Chondrocyte (in vitro differentiated cells): ENCODE results near the gene MAP1B. TPM values are rescaled to one million over a fixed set of nuclear protein-coding genes. Genes with fewer than 3 reads are reported as not detected.

Source experiments
- DNase-seq: peaks from one replicate; pipeline ENCODE4 v3.0.0; 2021; ENCODE audit warnings: mixed read lengths, low spot score
- H3K27ac Mint-ChIP-seq: one replicate; pipeline ENCODE4 v1.8.0; 2021; ENCODE audit warnings: mild to moderate bottlenecking, moderate library complexity, mixed read lengths; ENCODE audit not compliant: unreplicated experiment
- H3K27me3 Mint-ChIP-seq: 2 replicates; pipeline ENCODE4 v1.8.0; 2021; ENCODE audit warnings: low read depth, mixed read lengths
- H3K36me3 Mint-ChIP-seq: 2 replicates; pipeline ENCODE4 v1.8.0; 2021; ENCODE audit warnings: low read depth, mixed read lengths
- H3K4me1 Mint-ChIP-seq: 2 replicates; pipeline ENCODE4 v1.8.0; 2021; ENCODE audit warnings: low read depth, mild to moderate bottlenecking, mixed read lengths
- H3K4me3 Mint-ChIP-seq: one replicate; pipeline ENCODE4 v1.8.0; 2021; ENCODE audit warnings: mild to moderate bottlenecking, moderate library complexity, mixed read lengths; ENCODE audit not compliant: unreplicated experiment
- H3K9me3 Mint-ChIP-seq: 2 replicates; pipeline ENCODE4 v1.8.0; 2021; ENCODE audit warnings: low read depth, mixed read lengths
- CTCF ChIP-seq: fragments of 200-600 bp; sonication (generic); IDR thresholded peaks from 2 replicates; pipeline ENCODE4 v1.5.0; 2021; ENCODE audit warnings: antibody characterized with exemption, mild to moderate bottlenecking, moderate library complexity
- total RNA-seq: library from RNA; stranded (reverse); gene quantifications from 3 replicates; pipeline ENCODE4 v1.2.1, GENCODE V29; 2021

The MAP1B gene
- total RNA-seq, 1 donor from 2014 or later = 411 TPM

GRCh38 chr5:72206160-72206559, 98.9 kb downstream of the MAP1B start:
- H3K9me3 Mint-ChIP-seq = no peaks in the 10 kb centered on the region
- peak overlapping the region; percentile 55 for H3K27ac Mint-ChIP-seq
- H3K4me1 Mint-ChIP-seq = peaks cover 90% of the 10 kb centered on the region
- no peaks in the 10 kb centered on the region for H3K27me3 Mint-ChIP-seq
- DNase-seq = no peak
- peaks cover 64% of the 10 kb centered on the region for H3K36me3 Mint-ChIP-seq
- TF ChIP-seq CTCF = no peak
- no peak overlapping the region for H3K4me3 Mint-ChIP-seq

GRCh38 chr5:72206994-72207393, 99.7 kb downstream of the MAP1B start:
- no peaks in the 10 kb centered on the region for H3K9me3 Mint-ChIP-seq
- H3K4me3 Mint-ChIP-seq = no peak overlapping the region
- no peak for TF ChIP-seq CTCF
- no peak for DNase-seq
- peaks cover 58% of the 10 kb centered on the region for H3K36me3 Mint-ChIP-seq
- peak overlapping the region; percentile 28 for H3K27ac Mint-ChIP-seq
- H3K27me3 Mint-ChIP-seq = no peaks in the 10 kb centered on the region
- H3K4me1 Mint-ChIP-seq = peaks cover 90% of the 10 kb centered on the region

- Mint-ChIP-seq H3K27ac (peak overlapping the region; percentile 60), H3K36me3 (peaks cover 48% of the 10 kb centered on the region), H3K27me3 (no peaks in the 10 kb centered on the region), H3K4me1 (peaks cover 81% of the 10 kb centered on the region), H3K9me3 (no peaks in the 10 kb centered on the region), H3K4me3 (no peak overlapping the region)
- no peak for DNase-seq
- no peak for TF ChIP-seq CTCF
Observed at GRCh38 chr5:72208324-72208926, 101.2 kb downstream of the MAP1B start.

- Mint-ChIP-seq H3K4me1 (peaks cover 73% of the 10 kb centered on the region), H3K27ac (peak overlapping the region; percentile 67), H3K4me3 (no peak overlapping the region), H3K9me3 (no peaks in the 10 kb centered on the region), H3K27me3 (no peaks in the 10 kb centered on the region), H3K36me3 (peaks cover 39% of the 10 kb centered on the region)
- TF ChIP-seq CTCF = no peak
- DNase-seq = no peak
Observed at GRCh38 chr5:72209147-72210115, 102.2 kb downstream of the MAP1B start.

- no peaks in the 10 kb centered on the region for H3K9me3 Mint-ChIP-seq
- TF ChIP-seq CTCF = no peak
- H3K27me3 Mint-ChIP-seq = no peaks in the 10 kb centered on the region
- no peak overlapping the region for H3K4me3 Mint-ChIP-seq
- H3K36me3 Mint-ChIP-seq = peaks cover 24% of the 10 kb centered on the region
- no peak for DNase-seq
- peaks cover 56% of the 10 kb centered on the region for H3K4me1 Mint-ChIP-seq
- peak overlapping the region; percentile 87 for H3K27ac Mint-ChIP-seq
Observed at GRCh38 chr5:72210888-72211678, 103.8 kb downstream of the MAP1B start.
